NB4 (cell line): ENCODE measurements around the gene NAP1L2.
"Not testable (repeated sequence)": the region's sequence is repeated elsewhere in the genome, so short reads cannot be mapped to it uniquely, and the experiment has no call there.

Experiments used
- DNase-seq: peaks from one replicate; pipeline ENCODE4 v3.0.0; 2010; ENCODE audit warnings: low read depth
- H3K4me3 ChIP-seq: one replicate; pipeline ENCODE4 v1.5.1; 2011; ENCODE audit warnings: mild to moderate bottlenecking, low read depth, low read length, moderate library complexity
- CTCF ChIP-seq: IDR thresholded peaks from one replicate; pipeline ENCODE4 v1.5.1; 2012; ENCODE audit warnings: low read depth, low read length
- MAX ChIP-seq: IDR thresholded peaks from 2 replicates; pipeline ENCODE4 v1.6.1; 2011; ENCODE audit warnings: low read depth, low read length
- MYC ChIP-seq: IDR thresholded peaks from 2 replicates; pipeline ENCODE4 v1.6.1; 2011; ENCODE audit warnings: low read depth, low read length
- POLR2A ChIP-seq: IDR thresholded peaks from 2 replicates; pipeline ENCODE4 v1.6.1; 2011; ENCODE audit warnings: mild to moderate bottlenecking; ENCODE audit not compliant: insufficient read length; ENCODE audit errors: extremely low read depth

NAP1L2 gene

GRCh38 chrX:73213734-73214425 is 771 bp downstream of the NAP1L2 start:
- H3K4me3 ChIP-seq = no peak overlapping the region
- no peak for TF ChIP-seq POLR2A
- no peak for TF ChIP-seq MAX
- TF ChIP-seq CTCF = no peak
- no peak for TF ChIP-seq MYC
- DNase-seq = no peak

- TF ChIP-seq CTCF = no peak
- no peak for TF ChIP-seq MYC
- no peak for TF ChIP-seq MAX
- no peak for TF ChIP-seq POLR2A
- no peak for DNase-seq
- H3K4me3 ChIP-seq = no peak overlapping the region
These were observed 8.3 kb downstream of the NAP1L2 start for GRCh38 chrX:73206366-73206765.

GRCh38 chrX:73182502-73183114 is 32.0 kb downstream of the NAP1L2 start:
- DNase-seq = no peak
- no peak for TF ChIP-seq POLR2A
- no peak for TF ChIP-seq CTCF
- no peak for TF ChIP-seq MYC
- TF ChIP-seq MAX = no peak
- H3K4me3 ChIP-seq = no peak overlapping the region

- not testable (repeated sequence) for H3K4me3 ChIP-seq, DNase-seq
These were observed 45.7 kb downstream of the NAP1L2 start for GRCh38 chrX:73168945-73169344.
